Hair follicular keratinocyte (primary cell): ENCODE data around the gene PITPNC1. TPM values are rescaled to one million over a fixed set of nuclear protein-coding genes. Genes with fewer than 3 reads are reported as not detected.

ENCODE experiments used
- total RNA-seq: library from RNA; depleted of rRNA; stranded (reverse); fragments of >200 nt; gene quantifications from 2 replicates; pipeline ENCODE4 v1.2.3, GENCODE V29; 2015

The PITPNC1 gene
- total RNA-seq: 9.7 and 17.6 TPM in 2 replicates

DNA sequence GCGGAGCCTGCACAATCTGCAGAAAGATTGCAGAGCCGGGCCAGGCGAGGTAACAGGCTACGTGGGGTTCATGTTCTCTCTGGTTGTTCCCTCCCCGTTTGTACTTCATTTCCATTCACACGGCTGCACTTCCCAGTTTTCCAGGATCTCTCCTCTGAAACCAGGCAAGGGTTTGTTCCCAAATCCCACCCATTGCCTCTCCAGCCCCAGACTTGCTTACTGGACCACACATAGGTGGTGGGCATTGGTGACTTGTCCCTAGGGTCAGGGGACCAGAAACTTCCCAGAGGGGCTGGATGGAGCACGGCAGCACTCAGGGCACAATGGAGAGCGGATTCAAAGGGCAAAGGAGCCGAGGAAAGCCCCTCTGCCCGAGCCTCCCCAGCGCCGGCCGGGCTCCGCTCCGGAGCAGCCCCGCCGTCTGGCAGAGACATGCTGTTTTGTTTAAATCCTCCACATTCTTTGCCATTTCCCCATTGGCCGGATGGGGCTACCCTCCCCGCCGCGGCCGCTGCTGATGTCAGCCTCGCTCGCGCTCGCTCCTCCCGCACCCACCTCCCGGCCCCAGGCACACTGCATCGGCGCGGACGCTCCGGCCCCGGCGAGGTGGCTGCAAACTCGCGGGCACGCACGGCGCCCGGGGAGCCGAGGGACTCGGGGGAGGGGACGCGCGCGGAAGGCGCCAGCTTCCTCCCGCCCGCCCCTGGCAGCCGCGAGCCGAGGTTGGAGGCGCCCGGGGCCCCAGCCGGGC lies at the start of gene PITPNC1:
PITPNC1 (plus strand) TSS at position 545 of the 751 bp plus-strand sequence.

DNA sequence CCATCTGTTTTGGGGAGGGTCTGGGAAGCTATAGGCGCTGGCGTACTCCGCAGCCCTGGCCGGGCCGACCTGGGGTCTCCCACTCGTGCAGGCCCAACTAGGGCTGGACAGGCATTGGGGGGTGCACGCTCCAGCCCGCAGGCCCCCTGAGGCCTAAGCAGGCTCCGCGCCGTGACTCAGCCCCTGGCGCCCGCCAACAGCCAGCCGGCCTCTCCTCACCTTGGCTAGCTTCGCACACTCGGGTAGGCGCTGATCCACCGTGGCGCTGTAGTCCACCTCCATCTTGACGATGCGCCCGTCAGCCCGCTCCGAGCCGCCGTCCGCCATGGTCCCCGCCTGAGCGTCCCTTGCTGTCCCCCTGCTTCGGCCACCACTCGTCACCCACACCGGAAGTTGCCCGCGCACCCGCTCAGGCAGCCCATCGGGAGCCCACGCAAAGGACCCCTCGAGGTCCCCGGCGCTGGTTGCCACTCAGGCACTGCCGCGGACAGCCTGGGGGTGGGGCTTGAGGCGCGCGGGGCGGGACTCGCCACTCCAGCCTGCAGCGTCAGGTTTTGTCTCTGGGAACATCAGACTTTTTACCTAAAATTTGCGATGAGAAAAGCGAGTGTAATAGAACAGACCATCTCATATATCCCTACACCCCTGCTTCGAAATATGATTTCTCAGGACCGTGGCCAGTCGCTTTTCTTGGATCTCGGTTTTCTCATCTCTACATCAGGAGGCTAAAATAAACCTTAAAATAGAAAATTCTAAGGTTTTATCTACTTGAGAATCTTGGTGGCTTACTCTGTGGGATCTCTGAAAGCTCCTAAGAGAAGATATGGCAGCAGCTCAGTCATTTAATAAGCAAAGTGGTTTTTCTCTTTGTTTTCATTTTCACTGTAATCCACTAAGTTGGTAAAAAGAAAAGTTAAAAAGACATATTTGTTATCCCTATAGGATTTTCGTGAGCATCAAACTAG lies 10.6 kb upstream of the PITPNC1 start, which contains the start of gene PSMD12:
PSMD12 (minus strand) TSS at position 385 of the 965 bp plus-strand sequence; CDS start at position 327, 58 bp downstream.

DNA sequence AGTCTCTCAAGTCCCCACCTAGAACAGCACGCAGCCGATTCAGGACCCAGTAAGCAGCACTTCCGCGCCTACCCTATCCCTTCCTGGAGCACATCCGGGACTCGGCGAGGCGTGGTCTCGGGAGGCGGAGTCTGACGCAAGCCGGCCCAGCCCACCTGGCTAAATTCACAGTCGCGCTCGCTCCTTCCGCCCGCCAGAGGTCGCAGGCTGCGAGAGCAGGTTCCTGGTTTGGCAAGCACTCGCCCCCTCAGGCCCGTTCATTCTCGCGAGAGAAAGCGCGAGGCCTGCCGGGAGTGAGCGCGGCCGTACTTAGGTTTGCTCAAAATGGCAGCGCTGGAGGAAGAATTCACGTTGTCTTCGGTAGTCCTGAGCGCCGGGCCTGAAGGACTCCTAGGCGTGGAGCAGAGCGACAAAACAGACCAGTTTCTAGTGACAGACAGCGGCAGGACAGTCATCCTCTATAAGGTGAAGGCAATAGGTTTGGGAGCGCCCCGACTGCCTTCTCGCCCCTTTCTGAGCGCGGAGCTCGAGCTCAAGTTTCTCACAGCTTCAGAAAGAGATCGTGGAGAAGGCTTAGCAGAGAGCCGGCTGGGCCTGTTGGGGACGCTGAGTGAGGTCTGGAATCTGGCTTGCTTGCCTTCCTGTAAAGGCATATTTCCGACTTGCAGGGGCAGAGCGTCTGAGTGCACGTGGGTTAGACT lies 340.7 kb downstream of the PITPNC1 start, which contains the start of gene NOL11:
NOL11 (plus strand) TSS at position 313 of the 701 bp plus-strand sequence; CDS start at position 325, 12 bp downstream.

Other genes with a start within 250 kb of the PITPNC1 start
- gene HELZ, start 132.1 kb upstream of the PITPNC1 start, total RNA-seq: 14.8 and 21.6 TPM in 2 replicates
- gene PSMD12, start 10.7 kb upstream of the PITPNC1 start, total RNA-seq: 19.7 and 30.6 TPM in 2 replicates